Sigmoid colon (tissue), 3 donors: ENCODE data around the gene REEP3.

Experiments
- POLR2A ChIP-seq, 2 donors: fragments of 450-650 bp; IDR thresholded peaks; one replicate each; pipeline ENCODE4 v1.6.1; 2016; ENCODE audit warnings: antibody characterized with exemption in 2 of 2, mild to moderate bottlenecking in 2 of 2, moderate library complexity in 2 of 2
- TF ChIP-seq, protein P1 (sequence below), 4 experiments: fragments of 450-650 bp in 3 of 4; fragments of 200-600 bp in 1 of 4; IDR thresholded peaks; one replicate each; pipeline ENCODE4 v1.5.1; 2016 to 2019; ENCODE audit warnings: antibody characterized with exemption in 4 of 4, mild to moderate bottlenecking in 3 of 4, moderate library complexity in 2 of 4

DNA sequence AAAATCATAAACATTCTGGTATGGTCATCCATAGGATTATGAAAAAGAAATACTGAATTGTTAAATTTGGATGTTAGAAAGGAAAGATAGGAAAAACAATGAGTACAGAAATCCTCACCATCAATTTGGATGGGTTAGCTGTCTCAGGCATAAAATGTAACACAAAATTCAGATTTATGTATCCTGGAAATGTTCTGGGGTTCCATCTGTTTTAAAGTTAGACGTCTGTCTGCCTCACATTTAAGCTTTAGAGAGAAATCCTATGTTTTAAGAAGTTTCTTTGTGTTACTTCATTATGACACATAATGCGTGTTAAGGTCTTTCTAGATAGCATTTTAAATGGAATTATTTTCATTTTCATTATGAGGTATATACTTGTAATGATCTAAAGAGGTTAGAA, 103.5 kb downstream of the REEP3 start:
- TF ChIP-seq, protein P1, sequence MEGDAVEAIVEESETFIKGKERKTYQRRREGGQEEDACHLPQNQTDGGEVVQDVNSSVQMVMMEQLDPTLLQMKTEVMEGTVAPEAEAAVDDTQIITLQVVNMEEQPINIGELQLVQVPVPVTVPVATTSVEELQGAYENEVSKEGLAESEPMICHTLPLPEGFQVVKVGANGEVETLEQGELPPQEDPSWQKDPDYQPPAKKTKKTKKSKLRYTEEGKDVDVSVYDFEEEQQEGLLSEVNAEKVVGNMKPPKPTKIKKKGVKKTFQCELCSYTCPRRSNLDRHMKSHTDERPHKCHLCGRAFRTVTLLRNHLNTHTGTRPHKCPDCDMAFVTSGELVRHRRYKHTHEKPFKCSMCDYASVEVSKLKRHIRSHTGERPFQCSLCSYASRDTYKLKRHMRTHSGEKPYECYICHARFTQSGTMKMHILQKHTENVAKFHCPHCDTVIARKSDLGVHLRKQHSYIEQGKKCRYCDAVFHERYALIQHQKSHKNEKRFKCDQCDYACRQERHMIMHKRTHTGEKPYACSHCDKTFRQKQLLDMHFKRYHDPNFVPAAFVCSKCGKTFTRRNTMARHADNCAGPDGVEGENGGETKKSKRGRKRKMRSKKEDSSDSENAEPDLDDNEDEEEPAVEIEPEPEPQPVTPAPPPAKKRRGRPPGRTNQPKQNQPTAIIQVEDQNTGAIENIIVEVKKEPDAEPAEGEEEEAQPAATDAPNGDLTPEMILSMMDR (IDR thresholded peaks at IDR 0.05) = no peak
- no peak for TF ChIP-seq POLR2A (IDR thresholded peaks at IDR 0.05)
